Measurements from ENCODE around the gene BLVRB. TPM values are rescaled to one million over a fixed set of nuclear protein-coding genes. Genes with fewer than 3 reads are reported as not detected.

Gene BLVRB
- total and polyA plus RNA-seq, 2 of the 8 experiments (the other 6 are each of a cell fraction or from before 2014, with no cell fraction given), result 28.7 to 182 TPM

DNA sequence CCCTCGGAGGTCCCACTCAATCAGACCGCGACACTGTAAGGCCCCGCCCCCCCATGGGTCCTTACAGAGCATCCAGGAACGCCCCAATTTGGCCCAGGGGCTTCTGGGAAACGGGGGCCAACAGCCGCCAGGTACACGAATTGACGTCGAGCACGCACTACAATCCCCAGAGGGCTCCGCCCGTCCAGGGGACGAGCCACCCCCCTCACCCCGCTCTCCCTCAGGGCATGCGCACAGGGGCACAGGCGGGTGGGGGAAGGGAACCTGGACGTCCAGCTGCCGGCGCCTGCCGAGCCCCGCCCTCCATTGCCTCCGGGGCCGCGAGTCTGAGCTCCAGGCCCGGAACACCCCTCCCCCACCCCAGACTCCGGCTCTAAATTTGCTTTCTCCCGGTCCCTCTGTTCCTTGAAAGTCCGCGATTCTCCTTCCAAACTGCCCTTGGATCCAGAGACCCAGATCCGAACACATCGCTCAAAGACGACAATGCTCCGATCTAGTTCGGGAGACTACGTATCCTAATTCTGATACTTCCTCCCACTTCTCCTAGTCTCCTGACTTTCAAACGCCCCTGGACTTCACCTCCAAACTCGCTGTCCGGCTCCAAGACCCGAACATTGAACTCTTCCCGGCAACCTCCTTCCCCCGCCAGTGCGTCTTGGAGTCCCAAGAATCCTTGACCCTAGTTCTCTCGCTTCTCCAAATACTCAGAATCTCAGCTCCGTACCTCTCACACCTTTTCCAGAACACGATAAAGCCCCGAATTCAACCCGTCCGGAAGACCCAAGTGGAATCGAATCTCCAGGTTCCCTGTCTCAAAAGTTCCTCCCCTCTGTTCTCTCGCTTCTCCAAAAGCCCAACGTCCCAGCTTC lies 22.2 kb downstream of the BLVRB start (continued):
- TF ChIP-seq PHF8 (conservative IDR thresholded peaks at IDR 0.05; ENCODE audit: low read depth, low read length) (0 out of 2 replicates have a peak, but pooled peaks have one; percentile 29), GTF2F1 (IDR thresholded peaks at IDR 0.05; ENCODE audit: borderline replicate concordance, low read depth, low read length) (no peak), TAF1 (IDR thresholded peaks at IDR 0.05; ENCODE audit: low read depth, low read length) (peak; percentile 54; the same call in 1 of the 2 replicates), KDM4A (IDR thresholded peaks at IDR 0.05; ENCODE audit: low read depth, low read length, severe bottlenecking) (peak; percentile 5), SUZ12 (IDR thresholded peaks at IDR 0.05; ENCODE audit: low read length) (no peak), EGR1 (IDR thresholded peaks at IDR 0.05; ENCODE audit: borderline replicate concordance, low read depth, low read length) (no peak), EZH2 (IDR thresholded peaks at IDR 0.05; ENCODE audit: low read depth, low read length, severe bottlenecking) (no peak), JUN (IDR thresholded peaks at IDR 0.05; ENCODE audit: low read depth, low read length) (no peak), NANOG (IDR thresholded peaks at IDR 0.05; ENCODE audit: insufficient read depth, low read depth, low read length, poor library complexity, severe bottlenecking) (no peak), KDM5A (IDR thresholded peaks at IDR 0.05; ENCODE audit: low read length) (0 out of 2 replicates have a peak, but pooled peaks have one; percentile 23), RXRA (IDR thresholded peaks at IDR 0.05; ENCODE audit: insufficient read depth, low read depth, low read length) (no peak), ZNF274 (IDR thresholded peaks at IDR 0.05; ENCODE audit: borderline replicate concordance, extremely low read depth, low read length) (no peak), GABPA (IDR thresholded peaks at IDR 0.05; ENCODE audit: borderline replicate concordance, insufficient read depth, low read length) (no peak), CTBP2 (IDR thresholded peaks at IDR 0.05; ENCODE audit: borderline replicate concordance, insufficient read depth, insufficient read length, low read length) (no peak), RBBP5 (IDR thresholded peaks at IDR 0.05; ENCODE audit: borderline replicate concordance, low read depth, low read length) (no peak)
- TF ChIP-seq, protein P1, sequence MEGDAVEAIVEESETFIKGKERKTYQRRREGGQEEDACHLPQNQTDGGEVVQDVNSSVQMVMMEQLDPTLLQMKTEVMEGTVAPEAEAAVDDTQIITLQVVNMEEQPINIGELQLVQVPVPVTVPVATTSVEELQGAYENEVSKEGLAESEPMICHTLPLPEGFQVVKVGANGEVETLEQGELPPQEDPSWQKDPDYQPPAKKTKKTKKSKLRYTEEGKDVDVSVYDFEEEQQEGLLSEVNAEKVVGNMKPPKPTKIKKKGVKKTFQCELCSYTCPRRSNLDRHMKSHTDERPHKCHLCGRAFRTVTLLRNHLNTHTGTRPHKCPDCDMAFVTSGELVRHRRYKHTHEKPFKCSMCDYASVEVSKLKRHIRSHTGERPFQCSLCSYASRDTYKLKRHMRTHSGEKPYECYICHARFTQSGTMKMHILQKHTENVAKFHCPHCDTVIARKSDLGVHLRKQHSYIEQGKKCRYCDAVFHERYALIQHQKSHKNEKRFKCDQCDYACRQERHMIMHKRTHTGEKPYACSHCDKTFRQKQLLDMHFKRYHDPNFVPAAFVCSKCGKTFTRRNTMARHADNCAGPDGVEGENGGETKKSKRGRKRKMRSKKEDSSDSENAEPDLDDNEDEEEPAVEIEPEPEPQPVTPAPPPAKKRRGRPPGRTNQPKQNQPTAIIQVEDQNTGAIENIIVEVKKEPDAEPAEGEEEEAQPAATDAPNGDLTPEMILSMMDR (IDR thresholded peaks at IDR 0.05; ENCODE audit: control extremely low read depth in 1 of 3, insufficient read depth in 1 of 3, low read depth in 1 of 3, low read length in 3 of 3), result no peak

Data from H1 (cell line).